Measurements from ENCODE around the gene PNMA8B.

Gene PNMA8B

DNA sequence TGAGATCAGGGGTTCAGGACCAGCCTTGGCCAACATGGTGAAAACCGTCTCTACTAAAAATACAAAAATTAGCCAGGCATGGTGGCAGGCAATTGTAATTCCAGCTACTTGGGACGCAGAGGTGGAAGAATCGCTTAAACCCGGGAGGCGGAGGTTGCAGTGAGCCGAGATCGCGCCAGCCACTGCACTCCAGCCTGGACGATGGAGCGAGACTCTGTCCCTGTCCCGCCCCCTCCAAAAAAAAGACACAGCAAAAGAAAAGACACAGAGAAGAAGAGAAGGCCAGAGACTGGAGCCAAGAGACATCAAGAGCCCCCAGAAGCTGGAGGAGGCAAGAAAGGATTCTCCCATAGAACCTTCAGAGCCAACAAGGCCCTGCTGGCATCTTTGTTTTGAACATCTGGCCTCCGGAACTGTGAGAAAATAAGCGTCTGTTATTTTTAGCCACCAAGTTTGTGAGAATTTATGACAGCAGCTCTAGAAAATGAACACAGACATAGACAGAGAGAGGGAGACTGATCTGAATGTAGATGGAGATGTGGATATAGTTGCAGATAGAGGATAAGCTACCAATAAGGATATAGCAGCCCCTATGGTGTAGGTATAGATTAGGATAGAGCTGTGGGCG lies 25.7 kb upstream of the PNMA8B start:
- in situ Hi-C loops (cut with HindIII; ENCODE audit: low sequenced_read_pairs), result no loop called here
- DNase-seq (ENCODE audit: low read depth), result no peak
- H3K4me3 ChIP-seq (ENCODE audit: low read depth, low read length), result no peak overlapping the region
- TF ChIP-seq, protein P1, sequence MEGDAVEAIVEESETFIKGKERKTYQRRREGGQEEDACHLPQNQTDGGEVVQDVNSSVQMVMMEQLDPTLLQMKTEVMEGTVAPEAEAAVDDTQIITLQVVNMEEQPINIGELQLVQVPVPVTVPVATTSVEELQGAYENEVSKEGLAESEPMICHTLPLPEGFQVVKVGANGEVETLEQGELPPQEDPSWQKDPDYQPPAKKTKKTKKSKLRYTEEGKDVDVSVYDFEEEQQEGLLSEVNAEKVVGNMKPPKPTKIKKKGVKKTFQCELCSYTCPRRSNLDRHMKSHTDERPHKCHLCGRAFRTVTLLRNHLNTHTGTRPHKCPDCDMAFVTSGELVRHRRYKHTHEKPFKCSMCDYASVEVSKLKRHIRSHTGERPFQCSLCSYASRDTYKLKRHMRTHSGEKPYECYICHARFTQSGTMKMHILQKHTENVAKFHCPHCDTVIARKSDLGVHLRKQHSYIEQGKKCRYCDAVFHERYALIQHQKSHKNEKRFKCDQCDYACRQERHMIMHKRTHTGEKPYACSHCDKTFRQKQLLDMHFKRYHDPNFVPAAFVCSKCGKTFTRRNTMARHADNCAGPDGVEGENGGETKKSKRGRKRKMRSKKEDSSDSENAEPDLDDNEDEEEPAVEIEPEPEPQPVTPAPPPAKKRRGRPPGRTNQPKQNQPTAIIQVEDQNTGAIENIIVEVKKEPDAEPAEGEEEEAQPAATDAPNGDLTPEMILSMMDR (IDR thresholded peaks at IDR 0.05; ENCODE audit: low read depth, low read length, missing control alignments), result no peak

DNA sequence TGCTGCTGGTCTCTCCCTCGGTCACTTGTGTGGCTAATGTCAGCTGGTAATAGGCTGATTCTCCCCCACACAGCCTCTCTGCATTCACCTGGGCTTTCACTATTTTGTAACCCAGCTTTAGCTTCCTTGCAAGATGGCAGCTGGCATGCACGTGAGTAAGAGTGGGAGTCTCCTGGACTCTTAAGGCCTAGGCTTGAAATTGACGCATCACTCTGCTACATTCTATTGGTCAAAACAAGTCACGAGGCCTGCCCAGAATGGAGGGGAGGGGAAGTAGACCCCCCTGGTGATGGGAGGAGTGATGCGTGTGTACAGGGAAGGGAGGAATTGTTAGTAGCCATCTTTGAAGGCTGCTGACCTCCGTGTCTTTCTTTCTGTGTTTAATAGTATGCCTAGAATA lies 24.9 kb upstream of the PNMA8B start:
- in situ Hi-C loops (cut with HindIII; ENCODE audit: low sequenced_read_pairs), result no loop called here
- DNase-seq (ENCODE audit: low read depth), result no peak
- H3K4me3 ChIP-seq (ENCODE audit: low read depth, low read length), result no peak overlapping the region
- TF ChIP-seq, protein P1 (IDR thresholded peaks at IDR 0.05; ENCODE audit: low read depth, low read length, missing control alignments), result no peak

DNA sequence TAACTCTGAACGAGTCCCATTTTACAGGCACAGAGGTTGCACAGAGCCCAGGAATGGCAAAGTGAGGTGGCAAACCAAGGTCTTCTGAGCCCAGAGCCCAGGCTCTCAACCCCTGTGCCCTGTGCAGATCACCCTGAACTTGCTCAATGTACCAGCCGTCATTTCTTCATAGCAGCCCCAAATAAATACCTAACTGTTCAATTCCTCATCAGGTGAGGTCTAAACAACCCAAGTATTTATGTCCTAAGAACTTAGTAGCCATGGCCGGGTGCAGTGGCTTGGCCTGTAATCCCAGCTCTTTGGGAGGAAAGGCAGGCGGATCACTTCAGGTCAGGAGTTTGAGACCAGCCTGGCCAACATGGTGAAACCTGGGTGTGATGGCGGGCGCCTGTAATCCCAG lies 21.8 kb upstream of the PNMA8B start:
- in situ Hi-C loops (cut with HindIII; ENCODE audit: low sequenced_read_pairs), result no loop called here
- H3K4me3 ChIP-seq (ENCODE audit: low read depth, low read length), result no peak overlapping the region
- TF ChIP-seq, protein P1 (IDR thresholded peaks at IDR 0.05; ENCODE audit: low read depth, low read length, missing control alignments), result no peak
- DNase-seq (ENCODE audit: low read depth), result no peak

DNA sequence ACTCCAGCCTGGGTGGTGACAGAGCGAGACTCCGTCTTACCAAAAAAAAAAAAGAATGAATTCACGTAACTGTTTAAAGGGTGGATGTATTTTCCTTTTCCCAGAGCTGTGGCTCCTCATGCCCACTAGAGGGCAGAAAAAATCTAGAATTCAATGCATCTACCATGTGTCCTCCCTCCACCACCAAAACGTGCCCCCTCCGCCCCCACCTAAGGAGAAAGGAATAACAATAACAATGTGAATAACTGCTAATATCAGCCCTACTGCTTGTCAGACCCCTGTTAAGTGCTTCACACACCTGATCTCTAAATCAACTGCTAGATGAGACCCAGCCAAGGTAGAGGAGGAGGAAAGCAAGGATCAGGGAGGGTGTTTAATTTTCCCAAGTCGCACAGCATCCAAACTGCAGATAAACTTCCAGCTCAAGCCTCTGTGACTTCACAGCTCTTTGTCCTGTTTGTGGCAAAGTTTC lies 20.2 kb upstream of the PNMA8B start:
- no peak for DNase-seq (ENCODE audit: low read depth)
- TF ChIP-seq, protein P1 (IDR thresholded peaks at IDR 0.05; ENCODE audit: low read depth, low read length, missing control alignments), result peak; percentile 71

DNA sequence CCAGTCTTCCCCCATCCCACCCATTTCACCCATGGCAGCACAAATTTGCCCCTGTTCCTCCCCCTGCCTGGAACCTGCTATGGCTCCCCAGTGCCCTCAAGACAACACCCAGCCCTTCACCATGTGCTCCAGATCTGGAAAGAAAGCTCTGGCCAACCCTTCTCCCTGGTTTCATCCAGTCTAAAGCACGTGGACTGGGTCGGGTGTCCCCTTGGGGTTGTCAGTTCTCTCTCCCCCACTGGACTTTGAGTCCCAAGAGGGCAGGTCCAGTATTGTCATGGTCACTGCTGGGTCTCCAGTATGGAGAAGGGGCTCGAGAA lies 19.6 kb upstream of the PNMA8B start:
- TF ChIP-seq, protein P1 (IDR thresholded peaks at IDR 0.05; ENCODE audit: low read depth, low read length, missing control alignments), result no peak
- DNase-seq (ENCODE audit: low read depth), result no peak
- H3K4me3 ChIP-seq (ENCODE audit: low read depth, low read length), result no peak overlapping the region
- in situ Hi-C loops (cut with HindIII; ENCODE audit: low sequenced_read_pairs), result no loop called here

More for the DNA sequence above, 20.2 kb upstream of the PNMA8B start:
- in situ Hi-C loops (cut with HindIII; ENCODE audit: low sequenced_read_pairs), result no loop called here
- no peak overlapping the region for H3K4me3 ChIP-seq (ENCODE audit: low read depth, low read length)

DNA sequence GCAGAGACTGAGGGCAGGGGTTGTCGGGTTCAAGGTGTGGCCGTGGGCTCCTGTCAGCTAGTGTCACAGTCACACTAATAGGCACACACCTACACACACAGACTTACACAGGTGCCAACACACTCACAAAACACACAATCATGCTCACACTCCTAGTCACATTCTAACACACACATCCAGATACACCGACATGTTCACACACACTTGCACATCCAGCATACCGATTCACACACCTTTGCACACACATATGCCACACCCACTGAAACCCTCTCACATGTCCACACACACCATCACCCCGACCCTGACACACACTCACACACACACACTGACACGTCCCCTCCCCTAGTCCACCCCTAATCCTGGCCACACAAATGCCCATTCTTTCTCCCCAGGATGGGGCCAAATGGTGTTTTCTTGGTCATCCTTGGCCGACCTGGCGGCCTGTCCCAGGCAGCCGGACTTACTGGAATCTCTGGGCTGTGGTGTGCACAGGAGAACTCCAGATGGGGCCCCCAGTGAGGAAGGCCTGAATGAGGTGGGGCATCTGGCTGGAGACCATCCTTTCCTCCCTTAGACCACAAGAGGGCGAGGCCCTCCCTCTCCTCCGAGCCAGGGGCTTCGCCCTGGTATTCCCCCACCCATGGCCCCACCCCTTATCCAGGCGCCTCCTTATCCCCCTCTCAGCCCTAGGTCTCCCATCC lies 19.1 kb upstream of the PNMA8B start:
- in situ Hi-C loops (cut with HindIII; ENCODE audit: low sequenced_read_pairs), result no loop called here
- TF ChIP-seq, protein P1 (IDR thresholded peaks at IDR 0.05; ENCODE audit: low read depth, low read length, missing control alignments), result no peak
- no peak for DNase-seq (ENCODE audit: low read depth)
- no peak overlapping the region for H3K4me3 ChIP-seq (ENCODE audit: low read depth, low read length)
